Dermis blood vessel endothelial cell (primary cell): ENCODE data around the gene PSMB10. TPM values are rescaled to one million over a fixed set of nuclear protein-coding genes. Genes with fewer than 3 reads are reported as not detected.
A peak's percentile ranks its signal among the peaks of the same experiment; 100 is the strongest.

ENCODE experiments used
- DNase-seq: peaks from one replicate; pipeline ENCODE4 v3.0.0; 2010
- total RNA-seq: library from RNA; depleted of rRNA; stranded (reverse); fragments of >200 nt; gene quantifications from 2 replicates; pipeline ENCODE4 v1.2.3, GENCODE V29; 2014

Gene PSMB10
- total RNA-seq, 1 donor from 2014 or later: 95.8 TPM

DNA sequence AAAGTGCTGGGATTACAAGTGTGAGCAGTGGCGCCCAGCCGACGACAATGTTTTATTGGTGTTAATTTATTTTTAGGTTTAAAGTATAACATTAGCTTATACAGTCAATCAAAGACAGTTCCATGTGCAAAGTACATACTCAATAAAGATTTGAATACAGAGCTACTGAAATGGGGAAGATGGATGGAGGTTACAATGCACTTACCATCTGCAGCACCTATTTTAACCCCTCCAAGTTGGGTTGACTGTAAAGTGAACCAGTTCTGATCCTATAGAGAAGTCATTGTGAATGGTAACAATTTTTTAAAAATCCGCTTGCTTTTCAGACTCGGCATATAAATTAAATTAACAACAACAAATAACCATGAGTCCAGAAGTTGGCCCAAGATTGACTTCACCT is 44.3 kb downstream of the PSMB10 start:
- no peak for DNase-seq

DNA sequence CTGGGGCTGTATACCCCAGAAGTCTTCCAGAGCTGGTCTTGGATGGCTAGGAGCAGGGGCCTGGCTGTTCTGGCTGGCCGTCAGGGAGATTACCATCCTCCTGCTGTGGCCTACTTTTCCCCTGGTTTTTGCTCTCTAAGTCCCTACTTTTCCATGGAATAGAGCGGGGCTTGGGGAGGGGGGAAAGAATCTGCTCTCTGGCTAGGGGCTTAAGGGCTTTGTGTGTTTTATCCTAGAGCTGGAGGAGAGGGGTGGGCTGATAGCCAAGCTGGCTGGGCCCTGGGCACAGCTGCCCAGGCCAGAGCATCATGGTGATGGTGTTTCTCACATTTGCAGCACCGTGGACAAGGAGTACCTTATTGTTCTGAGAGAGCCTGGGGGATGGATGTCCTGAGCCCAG is 48.3 kb downstream of the PSMB10 start:
- no peak for DNase-seq

DNA sequence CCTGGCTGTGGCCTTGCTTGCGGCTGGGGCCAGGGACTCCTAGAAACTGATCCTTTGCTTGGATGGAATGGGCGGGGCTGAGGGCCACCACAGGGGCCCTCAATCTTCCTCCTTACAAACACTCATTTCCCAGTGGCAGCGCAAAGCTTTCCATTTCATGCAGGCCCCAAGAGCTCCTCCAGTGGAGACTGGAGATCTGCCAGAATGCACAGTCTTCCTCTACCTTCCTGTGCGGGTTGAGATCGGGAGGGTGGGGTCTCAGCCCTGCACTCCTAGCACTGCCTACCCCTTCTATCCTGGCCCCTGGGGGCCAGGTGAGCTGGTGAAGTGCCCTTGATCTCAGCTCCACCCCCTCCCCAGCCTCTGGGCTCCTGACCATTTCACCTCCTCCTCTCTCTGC is 50.3 kb downstream of the PSMB10 start:
- DNase-seq: no peak

DNA sequence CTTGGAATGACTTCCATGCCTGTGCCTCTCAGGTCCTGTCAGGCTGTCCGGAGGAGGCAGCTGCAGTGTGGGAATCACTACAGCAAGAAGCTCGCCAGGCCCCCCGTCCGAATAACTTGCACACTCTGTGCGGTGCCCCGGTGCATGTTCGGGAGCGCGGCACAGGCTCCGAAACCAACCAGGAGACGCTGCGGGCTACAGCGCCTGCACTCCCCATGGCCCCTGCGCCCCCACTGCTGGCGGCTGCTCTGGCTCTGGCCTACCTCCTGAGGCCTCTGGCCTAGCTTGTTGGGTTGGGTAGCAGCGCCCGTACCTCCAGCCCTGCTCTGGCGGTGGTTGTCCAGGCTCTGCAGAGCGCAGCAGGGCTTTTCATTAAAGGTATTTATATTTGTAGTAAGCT is 50.7 kb downstream of the PSMB10 start:
- no peak for DNase-seq

DNA sequence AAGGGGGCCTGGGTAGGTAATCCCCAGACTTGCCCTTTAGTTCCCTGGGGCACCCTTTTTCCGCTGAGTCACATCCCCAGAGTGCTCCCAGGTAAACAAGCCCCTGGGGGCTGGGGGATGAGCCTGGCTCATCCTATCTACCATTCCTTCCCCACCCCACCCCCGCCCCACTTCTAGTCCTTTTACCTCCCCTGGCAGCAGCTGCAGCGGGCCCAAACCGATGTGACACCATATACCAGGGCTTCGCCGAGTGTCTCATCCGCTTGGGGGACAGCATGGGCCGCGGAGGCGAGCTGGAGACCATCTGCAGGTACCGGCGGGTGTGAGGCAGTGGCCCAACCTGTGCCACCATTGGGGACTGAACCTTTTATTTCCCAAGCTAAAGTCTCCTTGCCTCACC is 51.1 kb downstream of the PSMB10 start:
- DNase-seq: no peak

DNA sequence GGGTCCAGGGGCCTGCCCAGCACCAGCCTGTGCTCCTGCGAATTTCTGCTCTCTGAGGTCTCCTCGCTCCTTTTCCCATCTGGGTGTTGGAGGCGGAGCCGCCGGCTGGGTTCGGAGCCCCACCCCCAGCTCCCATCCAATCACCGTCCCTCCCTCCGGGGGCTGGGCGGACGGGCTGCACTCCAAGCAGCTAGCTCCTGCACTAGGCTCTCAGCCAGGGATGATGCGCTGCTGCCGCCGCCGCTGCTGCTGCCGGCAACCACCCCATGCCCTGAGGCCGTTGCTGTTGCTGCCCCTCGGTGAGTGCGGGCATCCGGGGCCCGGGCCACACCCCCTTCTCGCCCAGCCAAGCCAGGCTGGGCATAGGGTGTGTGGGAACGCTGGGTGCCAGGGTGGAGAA is 52.0 kb downstream of the PSMB10 start, which contains the start of gene NRN1L:
NRN1L (plus strand) TSS at position 202 of the 400 bp plus-strand sequence; CDS start at position 221, 19 bp downstream.
- peak; percentile 51 for DNase-seq

Other genes starting within 250 kb of the PSMB10 start
- gene GFOD2, start 217.5 kb downstream of the PSMB10 start, total RNA-seq: 69.8 and 88.1 TPM in 2 replicates
- 8.2 and 13.5 TPM in 2 replicates for gene RANBP10, start 130.3 kb downstream of the PSMB10 start, total RNA-seq
- gene TSNAXIP1, start 130.0 kb downstream of the PSMB10 start, total RNA-seq: 0.47 and 0.85 TPM in 2 replicates
- 62.3 and 64.0 TPM in 2 replicates for gene THAP11, start 94.5 kb downstream of the PSMB10 start, total RNA-seq
- 176 and 260 TPM in 2 replicates for gene NUTF2, start 89.9 kb downstream of the PSMB10 start, total RNA-seq
- 21.7 and 30.0 TPM in 2 replicates for gene CENPT, start 89.2 kb downstream of the PSMB10 start, total RNA-seq
- 58.2 and 85.1 TPM in 2 replicates for gene EDC4, start 63.8 kb downstream of the PSMB10 start, total RNA-seq
- gene NRN1L, start 52.0 kb downstream of the PSMB10 start, total RNA-seq: 0.14 and 0.51 TPM in 2 replicates
- 24.7 and 30.8 TPM in 2 replicates for gene PSKH1, start 43.6 kb downstream of the PSMB10 start, total RNA-seq
- gene CTRL, start 5.0 kb downstream of the PSMB10 start, total RNA-seq: 0.17 and 0.88 TPM in 2 replicates
- 3.3 and 6.5 TPM in 2 replicates for gene LCAT, start 7.3 kb upstream of the PSMB10 start, total RNA-seq
- gene SLC12A4, start 31.8 kb upstream of the PSMB10 start, total RNA-seq: 68.9 and 94.1 TPM in 2 replicates
- gene DPEP3, start 43.6 kb upstream of the PSMB10 start, total RNA-seq: not detected in 2 replicates
- 2.9 and 3.7 TPM in 2 replicates for gene DPEP2, start 62.6 kb upstream of the PSMB10 start, total RNA-seq
- not detected in 2 replicates for gene DPEP2NB, start 79.1 kb upstream of the PSMB10 start, total RNA-seq
- gene DDX28, start 86.4 kb upstream of the PSMB10 start, total RNA-seq: 15.1 and 19.5 TPM in 2 replicates
- 26.4 and 34.9 TPM in 2 replicates for gene DUS2, start 86.4 kb upstream of the PSMB10 start, total RNA-seq
- 14.1 and 31.6 TPM in 2 replicates for gene NFATC3, start 148.5 kb upstream of the PSMB10 start, total RNA-seq